ENCODE data around the gene USP17L30.
"Not testable (repeated sequence)": the region's sequence is repeated elsewhere in the genome, so short reads cannot be mapped to it uniquely, and the experiment has no call there.

The USP17L30 gene

GRCh38 chr4:9362829-9363228, at the start of gene USP17L30:
USP17L30 (plus strand) TSS chr4:9363129; CDS start chr4:9363129, 0 bp downstream.
- DNase-seq (ENCODE audit: low spot score): not testable (repeated sequence)

GRCh38 chr4:9324191-9324590, 38.7 kb upstream of the USP17L30 start:
- DNase-seq (ENCODE audit: low spot score): not testable (repeated sequence)

GRCh38 chr4:9324865-9325264, 38.1 kb upstream of the USP17L30 start, which contains the start of gene USP17L24:
USP17L24 (plus strand) TSS chr4:9325165; CDS start chr4:9325165, 0 bp downstream.
- DNase-seq (ENCODE audit: low spot score): not testable (repeated sequence)

- not testable (repeated sequence) for DNase-seq (ENCODE audit: low spot score)
These were observed 33.3 kb upstream of the USP17L30 start, which contains the start of gene USP17L25 for GRCh38 chr4:9329611-9330010. USP17L25 (plus strand) TSS chr4:9329911; CDS start chr4:9329911, 0 bp downstream.

GRCh38 chr4:9334358-9334757, 28.6 kb upstream of the USP17L30 start, which contains the start of gene USP17L26:
USP17L26 (plus strand) TSS chr4:9334658; CDS start chr4:9334658, 0 bp downstream.
- not testable (repeated sequence) for DNase-seq (ENCODE audit: low spot score)

GRCh38 chr4:9339103-9339502, 23.8 kb upstream of the USP17L30 start, which contains the start of gene USP17L5:
USP17L5 (plus strand) TSS chr4:9339403; CDS start chr4:9339403, 0 bp downstream.
- not testable (repeated sequence) for DNase-seq (ENCODE audit: low spot score)

GRCh38 chr4:9343848-9344247, 19.1 kb upstream of the USP17L30 start, which contains the start of gene USP17L27:
USP17L27 (plus strand) TSS chr4:9344148; CDS start chr4:9344148, 0 bp downstream.
- DNase-seq (ENCODE audit: low spot score): not testable (repeated sequence)

GRCh38 chr4:9348593-9348992, 14.3 kb upstream of the USP17L30 start, which contains the start of gene USP17L28:
USP17L28 (plus strand) TSS chr4:9348893; CDS start chr4:9348893, 0 bp downstream.
- DNase-seq (ENCODE audit: low spot score): not testable (repeated sequence)

GRCh38 chr4:9350866-9351265, 12.1 kb upstream of the USP17L30 start:
- not testable (repeated sequence) for DNase-seq (ENCODE audit: low spot score)

GRCh38 chr4:9353338-9353737, 9.6 kb upstream of the USP17L30 start, which contains the start of gene USP17L29:
USP17L29 (plus strand) TSS chr4:9353638; CDS start chr4:9353638, 0 bp downstream.
- not testable (repeated sequence) for DNase-seq (ENCODE audit: low spot score)

- DNase-seq (ENCODE audit: low spot score): not testable (repeated sequence)
These were observed 17.0 kb downstream of the USP17L30 start for GRCh38 chr4:9379881-9380280.

GRCh38 chr4:9381012-9381534, 18.1 kb downstream of the USP17L30 start:
- not testable (repeated sequence) for DNase-seq (ENCODE audit: low spot score)

GRCh38 chr4:9384126-9384525, 21.2 kb downstream of the USP17L30 start:
- DNase-seq (ENCODE audit: low spot score): no peak

GRCh38 chr4:9389001-9389400, 26.1 kb downstream of the USP17L30 start:
- not testable (repeated sequence) for DNase-seq (ENCODE audit: low spot score)

- not testable (repeated sequence) for DNase-seq (ENCODE audit: low spot score)
These were observed 42.8 kb downstream of the USP17L30 start for GRCh38 chr4:9405774-9406173.

- not testable (repeated sequence) for DNase-seq (ENCODE audit: low spot score)
These were observed 43.6 kb downstream of the USP17L30 start for GRCh38 chr4:9406491-9406890.

- no peak for DNase-seq (ENCODE audit: low spot score)
These were observed 46.9 kb downstream of the USP17L30 start for GRCh38 chr4:9409793-9410192.
